ENCODE data around the gene PSMC6. TPM values are rescaled to one million over a fixed set of nuclear protein-coding genes. Genes with fewer than 3 reads are reported as not detected.
A peak's percentile ranks its signal among the peaks of the same experiment; 100 is the strongest.

PSMC6 gene
- total RNA-seq, 1 donor from 2014 or later: 101 TPM

- no peaks in the 10 kb centered on the region for H3K4me1 Mint-ChIP-seq (ENCODE audit: low read depth, unreplicated experiment)
- peak; percentile 68 for TF ChIP-seq CTCF (IDR thresholded peaks at IDR 0.05; ENCODE audit: partially characterized antibody, unreplicated experiment)
- no peaks in the 10 kb centered on the region for H3K9me3 Mint-ChIP-seq (ENCODE audit: unreplicated experiment)
- H3K4me3 Mint-ChIP-seq (ENCODE audit: unreplicated experiment): no peak overlapping the region
- no peak for DNase-seq
- peaks cover 2% of the 10 kb centered on the region for H3K27me3 Mint-ChIP-seq (ENCODE audit: unreplicated experiment)
- no peak overlapping the region for H3K27ac Mint-ChIP-seq (ENCODE audit: unreplicated experiment)
- no peaks in the 10 kb centered on the region for H3K36me3 Mint-ChIP-seq (ENCODE audit: unreplicated experiment)
Observed at GRCh38 chr14:52678591-52678990, 28.4 kb upstream of the PSMC6 start.

- H3K4me1 Mint-ChIP-seq (ENCODE audit: low read depth, unreplicated experiment): no peaks in the 10 kb centered on the region
- H3K27me3 Mint-ChIP-seq (ENCODE audit: unreplicated experiment): no peaks in the 10 kb centered on the region
- no peak for TF ChIP-seq CTCF (IDR thresholded peaks at IDR 0.05; ENCODE audit: partially characterized antibody, unreplicated experiment)
- H3K4me3 Mint-ChIP-seq (ENCODE audit: unreplicated experiment): no peak overlapping the region
- H3K9me3 Mint-ChIP-seq (ENCODE audit: unreplicated experiment): no peaks in the 10 kb centered on the region
- DNase-seq: no peak
- H3K27ac Mint-ChIP-seq (ENCODE audit: unreplicated experiment): no peak overlapping the region
- H3K36me3 Mint-ChIP-seq (ENCODE audit: unreplicated experiment): no peaks in the 10 kb centered on the region
Observed at GRCh38 chr14:52683985-52684520, 22.9 kb upstream of the PSMC6 start.

- H3K4me1 Mint-ChIP-seq (ENCODE audit: low read depth, unreplicated experiment): no peaks in the 10 kb centered on the region
- H3K4me3 Mint-ChIP-seq (ENCODE audit: unreplicated experiment): no peak overlapping the region
- no peak overlapping the region for H3K27ac Mint-ChIP-seq (ENCODE audit: unreplicated experiment)
- H3K9me3 Mint-ChIP-seq (ENCODE audit: unreplicated experiment): no peaks in the 10 kb centered on the region
- no peak for DNase-seq
- H3K27me3 Mint-ChIP-seq (ENCODE audit: unreplicated experiment): no peaks in the 10 kb centered on the region
- TF ChIP-seq CTCF (IDR thresholded peaks at IDR 0.05; ENCODE audit: partially characterized antibody, unreplicated experiment): no peak
- no peaks in the 10 kb centered on the region for H3K36me3 Mint-ChIP-seq (ENCODE audit: unreplicated experiment)
Observed at GRCh38 chr14:52686176-52686575, 20.8 kb upstream of the PSMC6 start.

- Mint-ChIP-seq H3K27ac (ENCODE audit: unreplicated experiment) (no peak overlapping the region), H3K9me3 (ENCODE audit: unreplicated experiment) (peaks cover 5% of the 10 kb centered on the region), H3K4me3 (ENCODE audit: unreplicated experiment) (no peak overlapping the region), H3K4me1 (ENCODE audit: low read depth, unreplicated experiment) (peaks cover 3% of the 10 kb centered on the region), H3K36me3 (ENCODE audit: unreplicated experiment) (peaks cover 4% of the 10 kb centered on the region), H3K27me3 (ENCODE audit: unreplicated experiment) (peaks cover 5% of the 10 kb centered on the region)
- TF ChIP-seq CTCF (IDR thresholded peaks at IDR 0.05; ENCODE audit: partially characterized antibody, unreplicated experiment): no peak
- no peak for DNase-seq
Observed at GRCh38 chr14:52690983-52691760, 15.8 kb upstream of the PSMC6 start.

- Mint-ChIP-seq H3K9me3 (ENCODE audit: unreplicated experiment) (peaks cover 5% of the 10 kb centered on the region), H3K27ac (ENCODE audit: unreplicated experiment) (no peak overlapping the region), H3K4me1 (ENCODE audit: low read depth, unreplicated experiment) (peaks cover 3% of the 10 kb centered on the region), H3K36me3 (ENCODE audit: unreplicated experiment) (peaks cover 4% of the 10 kb centered on the region), H3K4me3 (ENCODE audit: unreplicated experiment) (no peak overlapping the region), H3K27me3 (ENCODE audit: unreplicated experiment) (peaks cover 5% of the 10 kb centered on the region)
- TF ChIP-seq CTCF (IDR thresholded peaks at IDR 0.05; ENCODE audit: partially characterized antibody, unreplicated experiment): no peak
- no peak for DNase-seq
Observed at GRCh38 chr14:52692248-52692962, 14.6 kb upstream of the PSMC6 start.
